Kidney (tissue), 14 donors: ENCODE data around the gene EEF2KMT. TPM values are rescaled to one million over a fixed set of nuclear protein-coding genes. Genes with fewer than 3 reads are reported as not detected.
"Not testable (repeated sequence)": the region's sequence is repeated elsewhere in the genome, so short reads cannot be mapped to it uniquely, and the experiment has no call there.

ENCODE experiments used
- DNase-seq, 5 donors: peaks; one replicate each; pipeline ENCODE4 v3.0.0-alpha.2; 2013 to 2020
- FAIRE-seq: peaks from 2 replicates; lab custom pipeline; 2012; peaks lifted over from hg19 to GRCh38; lab: Jason Lieb, UNC
- H3K27ac ChIP-seq, 2 donors: one replicate each; pipeline ENCODE4 v1.7.0; 2013; ENCODE audit warnings: low read depth in 2 of 2, low read length in 2 of 2, inconsistent platforms in 1 of 2
- H3K27me3 ChIP-seq: one replicate; pipeline ENCODE4 v1.7.1; 2013; ENCODE audit warnings: low read length, inconsistent platforms; ENCODE audit not compliant: control insufficient read depth, insufficient read depth
- H3K36me3 ChIP-seq, 3 donors: one replicate each; pipeline versions ENCODE4 v1.7.0 to v1.7.1; 2013; ENCODE audit warnings: low read length in 3 of 3, control low read depth in 1 of 3, inconsistent platforms in 1 of 3; ENCODE audit not compliant: insufficient read depth in 3 of 3, control insufficient read depth in 2 of 3
- H3K4me1 ChIP-seq, 3 donors: one replicate each; pipeline versions ENCODE4 v1.7.0 to v1.7.1; 2013; ENCODE audit warnings: low read length in 3 of 3, inconsistent platforms in 1 of 3, low read depth in 1 of 3; ENCODE audit not compliant: control insufficient read depth in 2 of 3, insufficient read depth in 2 of 3
- H3K4me3 ChIP-seq, 3 donors: one replicate each; pipeline versions ENCODE4 v1.7.0 to v1.8.1; 2013; ENCODE audit warnings: low read length in 3 of 3, control low read depth in 1 of 3, inconsistent platforms in 1 of 3
- H3K9ac ChIP-seq, 3 donors: one replicate each; pipeline versions ENCODE4 v1.7.0 to v1.7.1; 2013; ENCODE audit warnings: low read length in 3 of 3, control low read depth in 1 of 3, inconsistent platforms in 1 of 3
- H3K9me3 ChIP-seq, 3 donors: one replicate each; pipeline versions ENCODE4 v1.7.0 to v1.7.1; 2013; ENCODE audit warnings: low read length in 3 of 3, control low read depth in 1 of 3, inconsistent platforms in 1 of 3; ENCODE audit not compliant: control insufficient read depth in 2 of 3, insufficient read depth in 1 of 3
- intact Hi-C: fragments of 100-400 bp; cut with DNase I; formaldehyde crosslinking; loops from one replicate; pipeline ENCODE4 v1.11.1; 2022
- polyA plus RNA-seq: library from polyadenylated mRNA; stranded (reverse); fragments of 350-450 nt; fragmentation: Illumina TruSeq; extraction: RNeasy Lipid Tissue Mini Kit (QIAGEN cat#74804); gene quantifications from one replicate; pipeline ENCODE4 v1.2.3, GENCODE V29; 2014; ENCODE audit warnings: low read depth, low replicate concordance; ENCODE audit not compliant: insufficient read depth
- total RNA-seq: library from RNA; stranded (reverse); fragmentation: NEBNext Ultra II Directional; extraction: Animal tissue kit (Norgen Biotek cat#: 25700); gene quantifications from one replicate; pipeline ENCODE4 v1.2.1, GENCODE V29; 2021
- TF ChIP-seq, protein P1 (sequence below): IDR thresholded peaks from 3 replicates; pipeline ENCODE4 v1.5.1; 2012; ENCODE audit warnings: mild to moderate bottlenecking, moderate library complexity, borderline replicate concordance; ENCODE audit not compliant: insufficient read depth; ENCODE audit errors: extremely low read depth
- donor health status: control.
- donor health status: control.
- donor health status: control.
- donor health status: control.
- donor health status: control.
- donor health status: DM: yes; HTN: yes; CAD: no.
- donor health status: Normal renal cell carcinoma (clear cell type).

The EEF2KMT gene
- total and polyA plus RNA-seq, 2 donors from 2014 or later: 11.1 to 12.8 TPM

DNA sequence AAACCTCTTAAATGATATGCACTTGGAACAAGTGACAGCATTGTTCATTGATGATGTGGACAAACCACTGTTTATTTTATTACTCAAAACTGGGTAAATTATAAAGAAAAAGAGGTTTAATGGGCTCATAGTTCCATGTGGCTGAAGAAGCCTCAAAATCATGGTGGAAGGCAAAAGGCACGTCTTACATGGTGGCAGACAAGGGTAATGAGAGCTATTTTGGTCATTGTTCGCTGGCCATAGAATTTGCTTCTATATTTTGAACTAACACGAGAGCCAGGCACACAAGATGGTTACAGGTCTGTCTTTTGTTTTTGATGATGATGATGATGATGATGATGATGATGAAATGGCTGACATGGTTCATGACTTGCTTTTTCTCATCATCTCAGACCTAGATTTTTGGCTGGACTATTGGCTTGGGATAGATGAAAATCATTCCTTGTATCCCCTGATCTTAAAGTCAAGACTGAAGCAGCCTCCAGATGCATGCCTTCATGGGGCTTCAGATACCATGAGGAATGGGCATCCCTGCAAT is 33.9 kb upstream of the EEF2KMT start:
- H3K4me1 ChIP-seq, H3K27me3 ChIP-seq, DNase-seq, H3K9ac ChIP-seq, intact Hi-C loops, H3K9me3 ChIP-seq, H3K27ac ChIP-seq, H3K36me3 ChIP-seq, FAIRE-seq, H3K4me3 ChIP-seq: not testable (repeated sequence)

DNA sequence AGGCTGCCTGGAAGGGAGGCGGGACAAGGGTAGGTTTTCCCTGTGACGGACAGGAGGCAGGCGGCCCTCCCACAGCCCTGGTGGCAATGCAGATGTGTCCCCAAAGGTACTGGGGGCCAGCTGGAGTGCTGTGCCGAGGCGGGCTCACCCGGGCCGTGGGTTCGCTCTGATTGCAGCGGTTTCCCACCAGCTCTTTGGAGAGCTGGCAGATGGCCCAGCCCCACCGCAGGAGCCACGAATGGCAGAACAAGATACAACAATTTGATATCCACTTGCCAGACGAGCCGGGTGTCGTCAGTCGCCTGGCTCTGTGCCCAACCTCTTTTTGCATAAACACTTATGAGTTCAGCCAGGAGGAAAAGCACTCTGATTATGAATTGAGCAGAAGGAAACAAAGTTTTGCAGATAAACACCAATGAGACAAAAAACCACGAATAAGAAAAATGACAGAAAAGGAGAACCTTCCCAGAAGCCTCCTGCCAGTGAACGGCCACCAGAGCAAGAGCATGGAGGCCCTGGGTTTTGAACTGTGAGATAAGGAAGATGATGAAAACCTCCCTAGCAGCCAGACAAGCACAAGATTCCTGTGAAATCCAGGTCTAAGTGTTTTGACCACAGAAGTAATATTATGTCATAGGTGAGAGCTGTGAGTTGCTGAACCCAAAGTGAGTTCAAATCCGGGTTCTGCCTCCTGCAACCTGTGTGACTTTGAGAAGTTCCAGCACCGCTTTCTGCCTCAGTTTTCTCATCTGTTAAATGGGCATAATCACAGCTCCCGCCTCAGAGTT is 19.9 kb upstream of the EEF2KMT start:
- H3K27ac ChIP-seq, intact Hi-C loops, H3K36me3 ChIP-seq, H3K4me3 ChIP-seq, H3K9me3 ChIP-seq, H3K4me1 ChIP-seq, H3K9ac ChIP-seq, H3K27me3 ChIP-seq, FAIRE-seq: not testable (repeated sequence)
- peak in 3 of 5 donors; percentile 24 to 78 (median 51) for DNase-seq

DNA sequence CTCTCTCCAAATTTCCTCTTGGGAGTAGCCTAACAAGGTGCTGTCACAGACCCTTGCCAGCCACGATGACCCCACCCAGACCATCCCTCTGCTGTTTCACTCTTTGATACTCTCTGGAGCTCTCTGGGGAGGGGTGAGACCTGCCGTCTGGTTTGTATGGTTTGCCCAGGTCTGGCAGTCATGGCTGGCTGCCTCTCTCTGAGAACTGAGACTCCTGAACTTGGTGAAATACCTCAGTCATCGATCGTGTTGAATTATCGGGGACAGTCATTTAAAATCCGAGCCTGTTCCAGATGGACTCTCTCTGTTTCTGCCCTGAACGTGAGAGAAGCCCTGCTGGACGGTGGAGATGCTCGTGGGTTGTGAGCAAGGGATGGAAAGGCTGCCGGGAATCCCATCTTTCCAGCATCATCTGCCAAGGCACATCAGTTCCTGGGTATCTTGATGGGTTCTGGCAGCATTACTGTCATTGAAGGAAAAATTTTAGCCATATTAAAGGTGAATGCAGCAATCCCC is 19.2 kb upstream of the EEF2KMT start:
- FAIRE-seq, H3K4me3 ChIP-seq, H3K27me3 ChIP-seq, DNase-seq, H3K27ac ChIP-seq, H3K9me3 ChIP-seq, H3K9ac ChIP-seq, H3K4me1 ChIP-seq, H3K36me3 ChIP-seq, intact Hi-C loops: not testable (repeated sequence)

DNA sequence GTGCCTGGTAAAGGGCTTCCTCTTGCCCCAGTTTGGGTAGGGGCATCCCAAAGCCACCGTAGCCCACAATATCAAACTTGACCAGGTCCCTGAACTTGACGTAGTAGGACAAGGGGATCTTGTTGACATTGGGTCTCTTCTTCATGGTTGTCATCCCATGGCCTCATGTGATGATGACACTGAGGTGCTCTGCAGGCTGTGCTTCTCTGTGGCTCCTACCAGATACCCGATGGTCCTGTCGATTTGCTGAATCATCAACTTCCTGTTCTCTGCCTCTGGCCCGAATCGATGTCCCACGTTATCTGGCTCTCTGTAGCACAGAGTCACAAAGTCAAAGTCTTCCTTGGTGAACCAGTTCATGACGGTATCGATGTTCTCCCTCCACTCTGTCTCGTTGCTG is 13.3 kb upstream of the EEF2KMT start:
- H3K9me3 ChIP-seq, DNase-seq, H3K27me3 ChIP-seq, H3K9ac ChIP-seq, H3K36me3 ChIP-seq, H3K27ac ChIP-seq, FAIRE-seq, H3K4me3 ChIP-seq, intact Hi-C loops, H3K4me1 ChIP-seq: not testable (repeated sequence)

DNA sequence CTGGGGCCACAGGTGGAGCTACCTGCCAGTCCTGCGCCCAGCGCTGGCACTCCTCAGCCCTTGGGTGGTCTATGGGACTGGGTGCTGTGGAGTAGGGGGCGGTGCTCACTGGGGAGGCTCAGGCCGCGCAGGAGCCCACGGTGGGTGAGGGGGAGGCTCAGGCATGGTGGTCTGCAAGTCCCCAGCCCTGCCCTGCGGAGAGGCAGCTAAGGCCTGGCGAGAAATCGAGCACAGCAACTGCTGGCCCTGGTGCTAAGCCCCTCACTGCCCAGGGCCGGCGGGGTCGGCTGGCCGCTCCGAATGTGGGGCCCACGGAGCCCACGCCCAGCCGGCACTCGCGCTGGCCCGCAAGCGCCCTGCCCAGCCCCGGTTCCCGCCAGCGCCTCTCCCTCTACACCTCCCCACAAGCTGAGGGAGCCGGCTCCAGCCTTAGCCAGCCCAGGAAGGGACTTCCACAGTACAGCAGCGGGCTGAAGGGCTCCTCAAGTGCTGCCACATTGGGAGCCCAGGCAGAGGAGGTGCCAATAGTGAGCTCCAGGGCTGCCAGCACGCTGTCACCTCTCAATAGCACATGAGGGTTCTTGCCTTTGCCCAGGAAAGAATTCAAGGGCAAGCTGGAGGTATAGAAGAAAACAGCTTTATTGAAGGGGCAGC is 11.0 kb upstream of the EEF2KMT start:
- DNase-seq (no peak), FAIRE-seq (no peak)
- intact Hi-C loops: no loop called here
- no peak overlapping the region for H3K4me3 ChIP-seq
- H3K4me1 ChIP-seq: no peaks in the 10 kb centered on the region
- no peak overlapping the region for H3K9ac ChIP-seq
- no peaks in the 10 kb centered on the region for H3K36me3 ChIP-seq
- TF ChIP-seq, protein P1, sequence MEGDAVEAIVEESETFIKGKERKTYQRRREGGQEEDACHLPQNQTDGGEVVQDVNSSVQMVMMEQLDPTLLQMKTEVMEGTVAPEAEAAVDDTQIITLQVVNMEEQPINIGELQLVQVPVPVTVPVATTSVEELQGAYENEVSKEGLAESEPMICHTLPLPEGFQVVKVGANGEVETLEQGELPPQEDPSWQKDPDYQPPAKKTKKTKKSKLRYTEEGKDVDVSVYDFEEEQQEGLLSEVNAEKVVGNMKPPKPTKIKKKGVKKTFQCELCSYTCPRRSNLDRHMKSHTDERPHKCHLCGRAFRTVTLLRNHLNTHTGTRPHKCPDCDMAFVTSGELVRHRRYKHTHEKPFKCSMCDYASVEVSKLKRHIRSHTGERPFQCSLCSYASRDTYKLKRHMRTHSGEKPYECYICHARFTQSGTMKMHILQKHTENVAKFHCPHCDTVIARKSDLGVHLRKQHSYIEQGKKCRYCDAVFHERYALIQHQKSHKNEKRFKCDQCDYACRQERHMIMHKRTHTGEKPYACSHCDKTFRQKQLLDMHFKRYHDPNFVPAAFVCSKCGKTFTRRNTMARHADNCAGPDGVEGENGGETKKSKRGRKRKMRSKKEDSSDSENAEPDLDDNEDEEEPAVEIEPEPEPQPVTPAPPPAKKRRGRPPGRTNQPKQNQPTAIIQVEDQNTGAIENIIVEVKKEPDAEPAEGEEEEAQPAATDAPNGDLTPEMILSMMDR: no peak
- H3K27ac ChIP-seq: no peak overlapping the region
- H3K9me3 ChIP-seq: no peaks in the 10 kb centered on the region
- no peaks in the 10 kb centered on the region for H3K27me3 ChIP-seq

DNA sequence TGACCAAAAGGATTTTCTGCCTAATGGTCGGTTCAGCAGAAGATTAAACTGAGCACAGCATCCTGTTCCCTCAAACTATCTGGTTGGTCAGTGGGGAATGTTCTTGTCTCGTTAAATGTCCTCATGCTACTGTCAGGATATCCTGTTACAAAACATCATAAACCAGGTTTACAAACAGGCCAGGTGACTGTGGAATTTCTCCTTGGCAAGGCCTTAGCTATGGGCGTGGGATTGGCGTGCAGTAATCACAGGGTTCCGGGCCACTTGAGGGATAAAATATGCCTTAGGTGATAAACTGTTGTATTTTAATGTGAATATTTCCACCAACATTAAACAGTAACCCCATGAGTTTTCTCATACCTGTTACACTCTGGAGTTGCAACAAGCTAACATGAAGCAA is 7.4 kb upstream of the EEF2KMT start:
- H3K27ac ChIP-seq, H3K27me3 ChIP-seq, H3K4me3 ChIP-seq, H3K9me3 ChIP-seq, intact Hi-C loops, H3K36me3 ChIP-seq, FAIRE-seq, H3K4me1 ChIP-seq, H3K9ac ChIP-seq: not testable (repeated sequence)
- peak in 2 of 5 donors; percentile 26 to 40 for DNase-seq

DNA sequence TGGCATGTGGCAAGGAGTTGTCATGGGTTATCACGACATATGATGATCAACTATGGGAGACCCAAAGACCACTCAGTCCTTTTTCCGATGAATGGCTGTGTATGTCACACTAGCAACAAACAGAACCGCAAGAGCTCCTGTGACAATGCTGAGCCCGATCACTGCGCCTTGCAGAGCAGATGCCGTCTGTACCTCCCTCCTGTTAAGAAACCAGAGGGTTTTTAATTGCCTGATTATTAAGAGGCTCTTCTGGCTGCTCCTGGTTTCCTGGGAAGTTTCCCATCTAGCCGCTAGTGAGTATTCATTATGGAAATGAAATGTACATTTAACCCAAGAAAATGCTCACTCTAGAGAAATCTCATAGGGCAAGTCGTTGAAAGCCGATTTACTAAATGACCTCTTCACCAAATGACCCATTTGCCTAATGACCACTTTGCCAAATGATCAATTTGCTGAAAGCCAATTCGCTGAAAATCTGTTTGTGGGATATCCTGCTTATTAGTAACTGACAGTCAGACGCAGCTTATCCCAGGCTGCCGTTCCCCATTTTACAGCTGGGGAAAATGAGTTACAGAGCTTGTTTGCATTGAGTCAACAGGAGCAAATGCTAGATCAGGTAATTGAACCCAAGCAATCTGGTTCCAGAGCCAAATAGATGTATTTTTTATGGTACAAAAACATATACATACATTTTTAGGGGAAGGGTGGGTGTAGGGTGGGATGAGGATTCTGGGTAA is 5.9 kb upstream of the EEF2KMT start:
- DNase-seq, H3K27ac ChIP-seq, H3K4me3 ChIP-seq, intact Hi-C loops, FAIRE-seq, H3K9ac ChIP-seq, H3K36me3 ChIP-seq, H3K9me3 ChIP-seq, H3K4me1 ChIP-seq, H3K27me3 ChIP-seq: not testable (repeated sequence)
